GM18526 (cell line): ENCODE measurements around the gene PDE1A.

Source experiments
- POLR2A ChIP-seq: IDR thresholded peaks from 3 replicates; pipeline ENCODE4 v1.6.1; 2011; ENCODE audit not compliant: insufficient read length; ENCODE audit errors: extremely low read depth

Gene PDE1A

GRCh38 chr2:182173944-182174622 lies 252.8 kb downstream of the PDE1A start:
- no peak for TF ChIP-seq POLR2A

GRCh38 chr2:182170341-182170740 lies 256.5 kb downstream of the PDE1A start:
- no peak for TF ChIP-seq POLR2A

DNA sequence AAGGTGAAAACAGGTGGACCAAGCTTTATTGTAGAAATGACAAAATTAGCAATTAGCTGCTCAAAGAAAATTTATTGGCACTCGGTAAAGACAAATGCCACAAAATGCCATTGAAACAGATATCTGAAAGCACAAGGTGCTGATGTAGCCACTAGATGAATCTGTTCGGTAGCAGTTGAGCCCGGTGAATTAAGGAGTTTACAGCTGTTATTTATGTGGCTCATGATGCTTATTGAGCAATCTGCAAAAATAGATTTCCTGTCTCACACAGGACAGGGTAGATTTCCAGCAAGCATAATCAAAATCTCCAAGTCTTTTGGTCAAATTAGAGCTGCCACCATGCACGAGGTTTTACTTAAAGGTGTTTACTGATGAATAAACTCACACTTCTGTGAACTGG lies 259.0 kb downstream of the PDE1A start:
- no peak for TF ChIP-seq POLR2A

DNA sequence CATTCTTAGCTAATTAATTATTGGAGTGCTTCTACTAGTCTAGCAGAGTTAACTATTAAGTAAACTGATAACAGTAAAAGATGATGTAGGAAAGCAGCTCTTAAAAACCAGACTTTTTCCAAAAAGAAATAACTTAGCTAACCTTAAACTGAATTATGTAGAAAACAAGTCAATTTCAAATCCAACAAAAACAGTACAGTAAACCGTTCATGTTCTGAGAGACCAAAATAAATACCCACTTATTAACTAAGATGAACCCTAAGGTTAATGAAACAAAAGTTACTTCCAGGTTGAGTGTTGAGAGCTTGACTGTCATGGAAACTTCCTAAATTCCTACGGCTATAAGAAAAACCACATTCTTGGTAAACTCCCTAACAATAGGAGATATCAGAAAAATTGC lies 260.0 kb downstream of the PDE1A start:
- TF ChIP-seq POLR2A = no peak

GRCh38 chr2:182166406-182166805 lies 260.4 kb downstream of the PDE1A start:
- TF ChIP-seq POLR2A = no peak

DNA sequence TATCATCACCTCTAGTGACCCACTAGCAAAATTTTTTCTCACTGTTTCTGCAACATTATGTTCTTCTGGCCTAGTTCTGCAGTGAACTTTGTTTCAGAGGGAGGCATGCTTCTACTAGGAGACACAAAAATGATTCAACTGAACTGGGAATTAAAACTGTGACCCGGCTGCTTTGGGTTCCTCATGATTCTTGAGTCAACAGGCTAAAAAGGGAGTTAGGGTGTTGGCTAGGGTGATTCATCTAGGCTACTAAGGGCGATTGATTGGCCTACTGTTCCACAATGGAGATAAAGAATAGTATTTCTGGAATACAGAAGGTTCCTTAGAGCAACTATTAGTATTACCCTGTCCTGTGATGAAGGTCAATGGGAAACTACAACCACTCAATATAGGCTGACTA lies 261.6 kb downstream of the PDE1A start:
- TF ChIP-seq POLR2A = no peak

DNA sequence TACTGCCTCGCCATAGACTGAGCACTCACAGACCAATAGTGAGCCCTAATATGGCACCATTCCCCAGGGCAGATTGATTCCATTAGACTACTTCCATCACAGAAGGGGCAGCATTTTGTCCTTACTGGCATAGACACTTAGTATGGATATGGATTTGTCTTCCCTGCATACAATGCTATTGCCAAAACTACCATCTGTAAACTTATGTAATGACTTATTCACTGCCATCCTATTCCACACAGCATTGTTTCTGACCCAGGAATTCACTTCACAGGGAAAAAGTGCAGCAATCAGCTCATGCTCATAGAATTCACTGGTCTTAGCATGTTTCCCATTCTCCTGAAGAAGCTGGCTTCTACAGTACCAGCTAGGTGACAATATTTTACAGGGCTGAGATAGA lies 262.1 kb downstream of the PDE1A start:
- no peak for TF ChIP-seq POLR2A

DNA sequence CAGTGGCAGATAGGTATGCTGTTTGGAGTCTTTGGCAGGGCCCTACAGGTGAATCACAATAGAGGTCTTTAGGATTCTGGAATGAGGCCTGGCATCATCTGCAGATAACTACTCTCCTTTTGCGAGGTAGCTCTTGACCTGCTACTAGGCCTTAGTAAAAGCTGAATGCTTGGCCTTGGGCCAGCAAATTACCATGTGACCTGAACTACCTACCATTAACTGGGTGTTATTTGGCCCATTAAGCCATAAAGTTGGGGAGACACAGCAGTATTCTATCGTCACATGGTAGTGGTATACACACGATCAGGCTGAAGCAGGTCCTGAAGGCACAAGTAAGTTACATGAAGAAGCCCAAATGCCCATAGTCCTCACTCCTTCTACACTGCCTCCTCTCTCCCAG lies 263.0 kb downstream of the PDE1A start:
- TF ChIP-seq POLR2A = no peak

- no peak for TF ChIP-seq POLR2A
Measured at GRCh38 chr2:182148344-182148743, 278.5 kb downstream of the PDE1A start.

GRCh38 chr2:182144776-182145165 lies 282.1 kb downstream of the PDE1A start:
- no peak for TF ChIP-seq POLR2A

GRCh38 chr2:182144041-182144775 lies 282.6 kb downstream of the PDE1A start:
- TF ChIP-seq POLR2A = no peak

- TF ChIP-seq POLR2A = no peak
Measured at GRCh38 chr2:182142062-182142461, 284.8 kb downstream of the PDE1A start.

- no peak for TF ChIP-seq POLR2A
Measured at GRCh38 chr2:182134201-182134600, 292.6 kb downstream of the PDE1A start.

DNA sequence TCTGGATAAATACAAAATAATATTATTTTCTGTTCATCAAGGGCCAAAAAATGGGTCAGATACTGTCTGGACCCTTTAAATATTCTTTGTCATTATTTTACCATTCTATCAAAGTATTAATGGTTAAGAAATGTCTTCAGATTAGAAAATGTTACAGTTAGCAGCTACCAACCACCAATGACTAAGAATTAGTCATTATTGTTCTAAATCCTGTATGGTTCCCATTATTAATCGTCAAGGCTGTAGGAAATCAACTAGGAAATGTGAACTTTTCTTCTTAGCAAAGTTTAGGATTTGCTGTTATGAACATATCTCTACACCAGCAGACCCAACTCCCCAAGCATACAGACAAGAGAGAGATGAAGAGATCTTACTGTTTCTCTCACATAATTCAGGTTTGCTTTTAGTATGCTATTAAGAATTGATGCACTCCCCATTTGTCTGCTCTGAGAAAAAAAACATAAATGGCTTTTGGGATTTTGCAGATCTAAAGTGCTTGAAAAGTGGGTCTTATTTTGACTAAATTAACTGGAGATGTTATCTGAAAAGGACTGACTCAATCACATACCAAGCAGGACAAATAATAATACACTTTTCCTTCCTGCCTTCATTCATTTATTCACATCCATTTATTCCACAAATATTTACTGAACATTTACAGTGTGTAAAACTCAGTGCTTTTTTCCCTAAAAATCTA lies 293.5 kb downstream of the PDE1A start:
- TF ChIP-seq POLR2A = no peak

DNA sequence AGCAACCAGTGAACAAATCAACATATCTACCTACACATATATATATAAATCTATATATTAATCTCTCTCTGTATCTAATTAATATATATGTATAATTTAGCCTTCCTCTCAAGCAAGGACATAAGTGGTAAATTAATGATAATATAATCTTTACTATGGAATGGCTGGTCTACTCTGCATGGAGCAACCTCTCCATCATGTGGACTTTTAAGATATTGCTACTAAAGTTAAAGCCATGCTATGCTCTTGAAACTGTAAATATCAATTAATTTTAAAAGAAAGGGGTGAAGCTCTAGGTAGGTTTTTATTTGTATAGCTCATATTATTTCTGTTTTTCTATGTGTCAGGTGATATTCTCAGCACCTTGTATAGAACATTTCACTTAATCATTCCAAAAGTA lies 294.2 kb downstream of the PDE1A start:
- TF ChIP-seq POLR2A = no peak

DNA sequence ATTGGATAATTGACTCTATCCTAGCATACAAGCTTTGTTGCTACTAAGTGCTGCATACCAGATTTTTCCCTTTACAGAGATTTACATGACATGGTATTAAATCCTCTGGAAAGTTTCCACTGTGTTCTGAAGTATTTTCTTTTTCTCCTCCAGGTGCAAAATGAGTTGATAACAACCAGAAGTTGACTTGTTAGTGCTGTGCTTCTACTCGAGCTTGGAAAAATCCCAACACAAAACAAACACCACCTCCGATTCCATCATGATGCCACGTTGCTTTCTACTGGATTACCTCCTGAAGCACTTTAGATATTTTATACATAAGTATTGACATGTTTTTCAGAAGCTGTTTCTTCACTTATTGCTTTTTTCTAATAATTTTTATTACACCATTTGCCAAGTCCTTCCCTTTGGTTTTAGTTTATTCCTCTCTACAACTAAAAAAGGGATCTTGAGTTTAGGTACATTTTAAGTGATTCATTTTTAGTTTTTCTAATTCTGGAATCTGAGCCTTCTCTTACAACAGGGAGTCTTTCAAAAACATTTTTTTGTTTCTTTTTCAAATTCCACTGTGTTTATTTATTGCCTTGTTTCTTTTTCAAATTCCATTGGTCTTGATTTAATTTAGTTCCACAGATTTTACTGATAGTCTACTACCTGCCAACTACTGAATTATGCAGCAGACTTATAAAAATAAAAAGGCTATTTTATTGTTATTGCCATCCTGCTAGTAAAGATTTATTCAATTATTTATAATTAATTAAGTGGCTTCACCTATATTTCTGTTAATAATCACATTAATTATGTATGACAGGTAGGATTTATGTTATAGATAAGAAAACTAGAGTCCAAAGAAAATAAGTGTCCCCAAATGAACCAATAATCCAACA lies 297.8 kb downstream of the PDE1A start:
- TF ChIP-seq POLR2A = no peak

DNA sequence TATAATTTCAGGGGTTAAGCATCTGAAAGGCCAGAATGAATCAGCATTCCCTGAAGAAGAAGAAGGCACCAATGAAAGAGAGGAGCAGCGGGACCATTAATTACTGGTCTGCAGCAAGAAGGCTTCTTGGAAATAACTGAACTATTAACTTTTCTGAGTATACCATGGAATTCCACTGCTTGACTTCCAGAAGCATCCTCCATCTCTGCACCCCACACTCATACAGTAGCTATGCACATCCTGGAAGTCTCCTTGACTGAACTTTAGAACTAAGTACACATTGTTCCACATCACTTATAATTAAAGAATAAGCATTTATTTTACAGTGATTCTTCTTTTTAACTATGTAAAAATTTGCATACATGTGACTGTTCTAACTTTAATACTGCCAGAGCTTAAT lies 309.6 kb downstream of the PDE1A start:
- no peak for TF ChIP-seq POLR2A
